Gastroesophageal sphincter (tissue), 3 donors: ENCODE measurements around the gene FAM118B.

Source experiments
- EP300 ChIP-seq: sonication (generic); formaldehyde crosslinking; IDR thresholded peaks from one replicate; pipeline ENCODE4 v1.6.1; 2017; ENCODE audit warnings: antibody characterized with exemption, mild to moderate bottlenecking
- POLR2A ChIP-seq, 2 donors: fragments of 450-650 bp; IDR thresholded peaks; one replicate each; pipeline ENCODE4 v1.6.1; 2017; ENCODE audit warnings: antibody characterized with exemption in 2 of 2, mild to moderate bottlenecking in 2 of 2, moderate library complexity in 1 of 2
- TF ChIP-seq, protein P1 (sequence below), 4 experiments: fragments of 200-600 bp in 2 of 4; fragments of 450-650 bp in 2 of 4; sonication (generic) in 1 of 4; IDR thresholded peaks; one replicate each; pipeline ENCODE4 v1.5.1; 2017 to 2019; ENCODE audit warnings: antibody characterized with exemption in 4 of 4, mild to moderate bottlenecking in 2 of 4, moderate library complexity in 2 of 4

DNA sequence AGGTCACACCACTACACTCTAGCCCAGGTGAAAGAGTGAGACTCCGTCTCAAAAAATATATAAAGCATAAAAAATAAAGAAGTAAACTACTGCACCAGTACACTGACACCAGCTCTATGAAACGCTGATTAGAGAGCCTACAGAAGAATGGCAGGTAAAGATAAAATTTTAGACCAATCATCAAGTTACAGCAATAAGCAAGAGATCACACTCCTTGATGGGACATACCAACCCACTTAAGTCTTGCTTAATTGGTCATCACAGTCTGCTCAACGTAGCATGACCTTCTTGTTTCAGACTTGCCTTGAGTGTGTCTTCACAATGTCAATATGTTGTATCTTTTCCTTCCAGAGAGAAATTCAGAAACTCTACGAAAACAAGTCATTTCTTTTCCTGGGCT, 44.6 kb downstream of the FAM118B start:
- TF ChIP-seq, protein P1, sequence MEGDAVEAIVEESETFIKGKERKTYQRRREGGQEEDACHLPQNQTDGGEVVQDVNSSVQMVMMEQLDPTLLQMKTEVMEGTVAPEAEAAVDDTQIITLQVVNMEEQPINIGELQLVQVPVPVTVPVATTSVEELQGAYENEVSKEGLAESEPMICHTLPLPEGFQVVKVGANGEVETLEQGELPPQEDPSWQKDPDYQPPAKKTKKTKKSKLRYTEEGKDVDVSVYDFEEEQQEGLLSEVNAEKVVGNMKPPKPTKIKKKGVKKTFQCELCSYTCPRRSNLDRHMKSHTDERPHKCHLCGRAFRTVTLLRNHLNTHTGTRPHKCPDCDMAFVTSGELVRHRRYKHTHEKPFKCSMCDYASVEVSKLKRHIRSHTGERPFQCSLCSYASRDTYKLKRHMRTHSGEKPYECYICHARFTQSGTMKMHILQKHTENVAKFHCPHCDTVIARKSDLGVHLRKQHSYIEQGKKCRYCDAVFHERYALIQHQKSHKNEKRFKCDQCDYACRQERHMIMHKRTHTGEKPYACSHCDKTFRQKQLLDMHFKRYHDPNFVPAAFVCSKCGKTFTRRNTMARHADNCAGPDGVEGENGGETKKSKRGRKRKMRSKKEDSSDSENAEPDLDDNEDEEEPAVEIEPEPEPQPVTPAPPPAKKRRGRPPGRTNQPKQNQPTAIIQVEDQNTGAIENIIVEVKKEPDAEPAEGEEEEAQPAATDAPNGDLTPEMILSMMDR (IDR thresholded peaks at IDR 0.05) = no peak
- no peak for TF ChIP-seq POLR2A (IDR thresholded peaks at IDR 0.05)
- no peak for TF ChIP-seq EP300
